ENCODE results near the gene SCUBE2.
A peak's percentile ranks its signal among the peaks of the same experiment; 100 is the strongest.

Gene SCUBE2

GRCh38 chr11:9076661-9077060 lies 14.7 kb downstream of the SCUBE2 start:
- DNase-seq, result no peak
- intact Hi-C loops (cut with DNase I), result no loop called here

DNA sequence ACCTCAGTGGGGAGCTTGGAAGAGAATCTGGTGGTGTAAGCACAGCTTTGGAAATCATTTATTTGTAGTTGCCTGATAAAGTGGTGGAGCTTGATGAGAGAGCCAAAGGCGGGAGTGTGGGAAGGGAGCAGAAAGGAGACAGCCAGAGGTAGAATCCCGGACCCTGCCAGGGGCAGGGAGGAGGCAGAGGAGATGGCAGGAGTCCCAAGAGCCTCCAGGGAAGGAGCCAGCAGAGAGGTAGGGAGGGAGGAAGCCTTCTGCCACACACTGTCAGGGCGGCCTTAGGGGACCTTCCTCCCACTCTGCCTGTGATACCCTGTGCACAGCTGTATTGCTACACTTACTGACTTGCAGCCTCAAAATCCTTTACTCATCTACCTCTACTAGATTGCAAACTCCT lies 15.4 kb downstream of the SCUBE2 start:
- no peak for DNase-seq
- intact Hi-C loops (cut with DNase I), result no loop called here

- peak in 3 of 10 donors; percentile 25 to 88 (median 87) for DNase-seq
- intact Hi-C loops (cut with DNase I), result no loop called here
Observed at GRCh38 chr11:9075556-9075955, 15.8 kb downstream of the SCUBE2 start.

- DNase-seq, result no peak
- intact Hi-C loops (cut with DNase I), result no loop called here
Observed at GRCh38 chr11:9074338-9075029, 16.9 kb downstream of the SCUBE2 start.

- intact Hi-C loops (cut with DNase I), result no loop called here
- no peak for DNase-seq
Observed at GRCh38 chr11:9073466-9074225, 17.8 kb downstream of the SCUBE2 start.

- intact Hi-C loops (cut with DNase I), result no loop called here
Observed at GRCh38 chr11:9072626-9073176, 18.7 kb downstream of the SCUBE2 start.

GRCh38 chr11:9071692-9072091 lies 19.7 kb downstream of the SCUBE2 start:
- intact Hi-C loops (cut with DNase I), result no loop called here
- no peak for DNase-seq

More at GRCh38 chr11:9072626-9073176, 18.7 kb downstream of the SCUBE2 start:
- DNase-seq, result no peak

- intact Hi-C loops (cut with DNase I), result no loop called here
- no peak for DNase-seq
Observed at GRCh38 chr11:9070749-9071491, 20.5 kb downstream of the SCUBE2 start.

DNA sequence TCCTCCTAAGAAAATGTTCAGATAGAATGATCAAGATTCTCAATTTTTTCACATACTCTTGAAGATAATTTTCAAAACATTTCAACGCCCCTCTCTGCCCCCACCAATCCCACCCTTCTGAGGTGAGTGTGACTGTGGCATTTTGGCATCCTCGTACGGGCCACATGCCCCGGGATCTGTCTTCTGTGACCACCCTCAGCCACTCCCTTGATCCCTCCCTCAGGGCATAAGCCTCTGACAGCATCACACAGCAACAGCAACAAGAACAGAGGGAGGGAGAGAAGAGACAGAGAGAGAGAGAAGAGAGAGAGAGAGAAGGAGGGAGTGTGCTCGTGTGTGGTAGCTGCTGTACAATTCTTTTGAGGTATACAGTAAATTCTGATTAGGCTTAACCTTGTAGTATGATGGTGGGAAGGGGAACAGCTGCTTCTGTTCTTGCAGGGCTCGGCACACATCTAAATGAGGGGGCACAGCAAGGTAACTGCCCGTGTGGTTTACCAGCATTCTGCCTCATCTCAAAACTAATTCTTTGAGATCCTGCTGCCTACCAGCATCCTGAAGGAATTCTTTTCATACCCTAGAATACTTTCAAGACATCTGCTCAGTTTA lies 21.4 kb downstream of the SCUBE2 start:
- intact Hi-C loops (cut with DNase I), result no loop called here
- no peak for DNase-seq

DNA sequence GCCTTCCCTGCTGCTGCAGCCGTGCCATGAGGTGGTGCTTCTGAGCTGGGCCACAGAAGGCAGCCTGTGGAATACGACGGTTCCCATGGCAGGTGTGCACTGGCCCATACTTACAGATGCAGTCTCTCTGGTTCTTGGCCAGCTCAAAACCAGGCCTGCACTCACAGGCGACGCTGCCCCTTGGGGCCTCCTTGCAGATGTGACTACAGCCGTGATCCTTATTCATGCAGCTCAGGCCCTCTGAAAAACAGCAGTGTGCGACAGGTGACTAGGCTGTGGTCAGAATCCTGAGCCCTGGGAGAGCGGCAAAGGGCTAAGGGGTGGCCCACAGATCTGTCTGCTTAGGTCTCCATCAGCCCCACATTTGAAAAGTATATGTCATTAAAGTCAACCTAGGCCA lies 22.1 kb downstream of the SCUBE2 start:
- no peak for DNase-seq
- intact Hi-C loops (cut with DNase I), result no loop called here

DNA sequence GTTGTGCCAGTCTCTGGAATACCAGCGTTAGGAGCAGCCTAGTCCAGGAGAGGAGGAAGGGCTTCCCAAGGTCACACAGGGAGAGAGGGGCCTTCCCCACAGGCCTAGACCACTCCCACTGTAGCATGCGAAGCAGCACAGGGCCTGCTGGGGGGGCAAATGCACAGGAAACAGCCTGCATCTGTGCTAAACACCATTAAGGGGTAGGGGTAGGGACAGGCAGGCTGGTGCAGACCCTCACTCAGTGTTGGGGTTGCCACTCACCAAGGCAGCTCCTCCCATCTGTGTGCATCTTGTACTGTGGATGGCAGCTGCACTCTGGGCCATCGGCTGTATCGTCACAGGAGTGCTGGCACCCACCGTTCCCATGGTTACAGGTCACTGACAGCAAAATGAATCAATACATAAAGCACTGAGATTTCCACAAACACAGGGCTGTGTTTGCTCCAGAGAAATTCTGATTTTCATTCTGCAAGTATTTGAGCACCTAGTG lies 24.9 kb downstream of the SCUBE2 start:
- peak in 1 of 10 donors; percentile 89 for DNase-seq
- intact Hi-C loops (cut with DNase I), result no loop called here

- intact Hi-C loops (cut with DNase I), result no loop called here
- DNase-seq, result no peak
Observed at GRCh38 chr11:9065607-9066432, 25.6 kb downstream of the SCUBE2 start.

GRCh38 chr11:9061807-9062206 lies 29.6 kb downstream of the SCUBE2 start:
- DNase-seq, result no peak
- intact Hi-C loops (cut with DNase I), result no loop called here

DNA sequence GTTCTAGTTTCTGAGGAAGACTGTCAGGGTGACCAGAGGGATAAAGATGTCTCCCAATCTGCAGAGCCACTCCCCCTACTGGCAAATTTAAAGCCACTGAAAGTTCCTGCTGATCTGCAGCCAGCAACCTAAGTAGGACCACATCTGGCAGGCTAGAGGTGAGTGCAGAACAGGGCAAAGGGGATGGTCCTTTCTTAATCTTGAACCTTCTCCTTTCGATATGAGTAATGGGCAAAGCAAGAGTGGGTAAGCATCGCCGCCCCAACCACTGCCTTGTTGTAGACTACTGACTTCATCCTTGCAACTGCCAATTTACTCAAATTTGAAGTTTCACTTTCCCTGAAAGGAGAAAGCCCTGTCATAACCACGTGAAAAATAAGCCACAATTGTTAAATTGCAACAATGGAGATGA lies 30.7 kb downstream of the SCUBE2 start:
- no peak for DNase-seq
- intact Hi-C loops (cut with DNase I), result no loop called here

- DNase-seq, result no peak
- intact Hi-C loops (cut with DNase I), result no loop called here
Observed at GRCh38 chr11:9059406-9059805, 32.0 kb downstream of the SCUBE2 start.

DNA sequence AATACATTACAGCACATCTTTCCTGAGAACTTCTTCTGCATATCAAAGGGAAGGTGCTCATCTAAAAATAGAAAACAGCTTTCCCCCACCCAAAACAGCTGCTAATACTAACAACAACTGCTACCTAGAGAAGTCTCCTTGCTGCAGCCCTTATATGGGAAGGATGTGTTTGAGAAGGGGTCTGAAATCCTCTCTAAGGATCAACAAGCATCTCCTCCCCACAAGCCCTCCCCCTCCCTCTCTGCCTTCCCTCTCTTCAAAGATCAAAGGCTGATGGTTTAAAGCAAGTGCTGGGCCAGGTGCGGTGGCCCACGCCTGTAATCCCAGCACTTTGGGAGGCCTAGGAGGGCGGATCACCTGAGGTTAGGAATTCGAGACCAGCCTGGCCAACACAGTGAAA lies 33.5 kb downstream of the SCUBE2 start:
- no peak for DNase-seq
- intact Hi-C loops (cut with DNase I), result no loop called here

GRCh38 chr11:9057007-9057406 lies 34.4 kb downstream of the SCUBE2 start:
- intact Hi-C loops (cut with DNase I), result no loop called here
- DNase-seq, result no peak

- no peak for DNase-seq
- intact Hi-C loops (cut with DNase I), result no loop called here
Observed at GRCh38 chr11:9056467-9056866, 34.9 kb downstream of the SCUBE2 start.

GRCh38 chr11:9053316-9054035 lies 37.9 kb downstream of the SCUBE2 start:
- intact Hi-C loops (cut with DNase I), result no loop called here
- no peak for DNase-seq
